Measurements from ENCODE around the gene FILIP1L.

The FILIP1L gene

DNA sequence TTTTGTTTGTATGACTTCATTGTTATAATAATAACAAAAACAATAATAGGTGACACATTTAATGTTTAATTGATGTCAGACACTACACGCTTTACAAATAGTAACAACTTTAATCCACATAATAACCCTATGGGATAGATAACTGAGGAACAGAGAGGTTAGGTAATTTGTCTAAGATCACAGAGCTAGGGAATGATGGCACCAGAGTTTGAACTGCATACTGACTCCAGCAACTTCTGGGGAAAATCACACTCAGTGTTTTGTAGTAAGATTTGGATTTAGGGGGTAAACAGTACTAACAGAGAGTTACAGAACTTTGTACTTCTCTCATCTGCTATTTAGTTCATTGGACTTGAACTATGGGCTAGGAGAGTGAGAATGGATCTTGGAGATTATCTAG, 230.6 kb downstream of the FILIP1L start:
- H3K4me3 ChIP-seq (ENCODE audit: low read length) = no peak overlapping the region
- no peak overlapping the region for H3K27ac ChIP-seq (ENCODE audit: low read length)
- H3K27me3 ChIP-seq (replicated peaks; ENCODE audit: insufficient read depth, low read length) = no peaks in the 10 kb centered on the region
- no peaks in the 10 kb centered on the region for H3K79me2 ChIP-seq (ENCODE audit: low read length)
- H3K4me1 ChIP-seq (ENCODE audit: low read length) = no peaks in the 10 kb centered on the region
- H3K9me3 ChIP-seq (replicated peaks; ENCODE audit: insufficient read depth, low read length) = no peaks in the 10 kb centered on the region
- no peak overlapping the region for H2AFZ ChIP-seq (ENCODE audit: low read length)
- H3K36me3 ChIP-seq (replicated peaks; ENCODE audit: insufficient read depth, low read length) = no peaks in the 10 kb centered on the region
- no peak overlapping the region for H3K4me2 ChIP-seq (ENCODE audit: low read depth, low read length)
- no peak for DNase-seq
- H3K9me2 ChIP-seq (replicated peaks; ENCODE audit: insufficient read depth, low read length) = no peaks in the 10 kb centered on the region
- H3K9ac ChIP-seq (ENCODE audit: low read length) = no peak overlapping the region
- H4K20me1 ChIP-seq (ENCODE audit: insufficient read depth, low read length) = no peaks in the 10 kb centered on the region
- TF ChIP-seq EZH2 (optimal IDR thresholded peaks at IDR 0.05; ENCODE audit: low read depth, low read length) = no peak
- TF ChIP-seq, protein P1, sequence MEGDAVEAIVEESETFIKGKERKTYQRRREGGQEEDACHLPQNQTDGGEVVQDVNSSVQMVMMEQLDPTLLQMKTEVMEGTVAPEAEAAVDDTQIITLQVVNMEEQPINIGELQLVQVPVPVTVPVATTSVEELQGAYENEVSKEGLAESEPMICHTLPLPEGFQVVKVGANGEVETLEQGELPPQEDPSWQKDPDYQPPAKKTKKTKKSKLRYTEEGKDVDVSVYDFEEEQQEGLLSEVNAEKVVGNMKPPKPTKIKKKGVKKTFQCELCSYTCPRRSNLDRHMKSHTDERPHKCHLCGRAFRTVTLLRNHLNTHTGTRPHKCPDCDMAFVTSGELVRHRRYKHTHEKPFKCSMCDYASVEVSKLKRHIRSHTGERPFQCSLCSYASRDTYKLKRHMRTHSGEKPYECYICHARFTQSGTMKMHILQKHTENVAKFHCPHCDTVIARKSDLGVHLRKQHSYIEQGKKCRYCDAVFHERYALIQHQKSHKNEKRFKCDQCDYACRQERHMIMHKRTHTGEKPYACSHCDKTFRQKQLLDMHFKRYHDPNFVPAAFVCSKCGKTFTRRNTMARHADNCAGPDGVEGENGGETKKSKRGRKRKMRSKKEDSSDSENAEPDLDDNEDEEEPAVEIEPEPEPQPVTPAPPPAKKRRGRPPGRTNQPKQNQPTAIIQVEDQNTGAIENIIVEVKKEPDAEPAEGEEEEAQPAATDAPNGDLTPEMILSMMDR (IDR thresholded peaks at IDR 0.05; ENCODE audit: low read length) = no peak
- no peak for TF ChIP-seq EZH2phosphoT487 (IDR thresholded peaks at IDR 0.05; ENCODE audit: low read length)
- no peaks in the 10 kb centered on the region for H3F3A ChIP-seq (ENCODE audit: insufficient read depth, low read length)

DNA sequence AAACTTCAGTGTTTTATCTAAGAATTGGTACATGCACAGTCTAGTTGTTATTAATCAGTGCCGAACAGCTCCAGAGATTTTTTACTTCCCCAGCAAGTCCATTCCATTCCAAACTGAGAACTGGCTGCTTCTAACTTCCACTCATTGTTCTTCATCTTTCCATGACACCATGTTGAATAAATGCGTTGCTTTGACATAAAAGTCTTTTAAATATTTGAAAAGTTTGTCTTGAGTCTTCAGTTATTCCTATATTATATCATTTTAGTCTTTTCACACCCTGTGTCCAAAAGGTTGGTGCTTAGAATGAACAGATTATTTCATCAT, 231.2 kb downstream of the FILIP1L start:
- H3K27ac ChIP-seq (ENCODE audit: low read length) = no peak overlapping the region
- H3K4me3 ChIP-seq (ENCODE audit: low read length) = no peak overlapping the region
- no peaks in the 10 kb centered on the region for H3K9me3 ChIP-seq (replicated peaks; ENCODE audit: insufficient read depth, low read length)
- no peak overlapping the region for H3K4me2 ChIP-seq (ENCODE audit: low read depth, low read length)
- H3F3A ChIP-seq (ENCODE audit: insufficient read depth, low read length) = no peaks in the 10 kb centered on the region
- H3K9ac ChIP-seq (ENCODE audit: low read length) = no peak overlapping the region
- no peaks in the 10 kb centered on the region for H3K79me2 ChIP-seq (ENCODE audit: low read length)
- H3K27me3 ChIP-seq (replicated peaks; ENCODE audit: insufficient read depth, low read length) = no peaks in the 10 kb centered on the region
- TF ChIP-seq EZH2 (optimal IDR thresholded peaks at IDR 0.05; ENCODE audit: low read depth, low read length) (no peak), EZH2phosphoT487 (IDR thresholded peaks at IDR 0.05; ENCODE audit: low read length) (no peak)
- TF ChIP-seq, protein P1 (IDR thresholded peaks at IDR 0.05; ENCODE audit: low read length) = no peak
- no peaks in the 10 kb centered on the region for H3K36me3 ChIP-seq (replicated peaks; ENCODE audit: insufficient read depth, low read length)
- no peak for DNase-seq
- H3K9me2 ChIP-seq (replicated peaks; ENCODE audit: insufficient read depth, low read length) = no peaks in the 10 kb centered on the region
- H2AFZ ChIP-seq (ENCODE audit: low read length) = no peak overlapping the region
- no peaks in the 10 kb centered on the region for H4K20me1 ChIP-seq (ENCODE audit: insufficient read depth, low read length)
- H3K4me1 ChIP-seq (ENCODE audit: low read length) = no peaks in the 10 kb centered on the region

- no peaks in the 10 kb centered on the region for H3K79me2 ChIP-seq (ENCODE audit: low read length)
- no peak overlapping the region for H2AFZ ChIP-seq (ENCODE audit: low read length)
- no peaks in the 10 kb centered on the region for H3K36me3 ChIP-seq (replicated peaks; ENCODE audit: insufficient read depth, low read length)
- H3K4me2 ChIP-seq (ENCODE audit: low read depth, low read length) = no peak overlapping the region
- H3K27me3 ChIP-seq (replicated peaks; ENCODE audit: insufficient read depth, low read length) = no peaks in the 10 kb centered on the region
- no peak overlapping the region for H3K27ac ChIP-seq (ENCODE audit: low read length)
- TF ChIP-seq EZH2 (optimal IDR thresholded peaks at IDR 0.05; ENCODE audit: low read depth, low read length) = no peak
- TF ChIP-seq, protein P1 (IDR thresholded peaks at IDR 0.05; ENCODE audit: low read length) = no peak
- no peak for TF ChIP-seq EZH2phosphoT487 (IDR thresholded peaks at IDR 0.05; ENCODE audit: low read length)
- no peaks in the 10 kb centered on the region for H3K9me3 ChIP-seq (replicated peaks; ENCODE audit: insufficient read depth, low read length)
- DNase-seq = no peak
- no peak overlapping the region for H3K9ac ChIP-seq (ENCODE audit: low read length)
- H3F3A ChIP-seq (ENCODE audit: insufficient read depth, low read length) = no peaks in the 10 kb centered on the region
- no peaks in the 10 kb centered on the region for H3K4me1 ChIP-seq (ENCODE audit: low read length)
- H3K9me2 ChIP-seq (replicated peaks; ENCODE audit: insufficient read depth, low read length) = no peaks in the 10 kb centered on the region
- no peaks in the 10 kb centered on the region for H4K20me1 ChIP-seq (ENCODE audit: insufficient read depth, low read length)
- no peak overlapping the region for H3K4me3 ChIP-seq (ENCODE audit: low read length)
Measured at GRCh38 chr3:99882436-99883137, 231.7 kb downstream of the FILIP1L start.

Measured in MM.1S (cell line).